Mononuclear cell (primary cell): ENCODE results near the gene AGAP3. TPM values are rescaled to one million over a fixed set of nuclear protein-coding genes. Genes with fewer than 3 reads are reported as not detected.

Experiments used
- H3K27me3 ChIP-seq: 2 replicates; pipeline ENCODE4 v1.6.0; 2011; ENCODE audit warnings: low read length, control low read depth; ENCODE audit not compliant: insufficient read depth
- H3K4me1 ChIP-seq: 2 replicates; pipeline ENCODE4 v1.5.1; 2011; ENCODE audit warnings: mild to moderate bottlenecking, low read length, control low read depth; ENCODE audit not compliant: insufficient read depth
- H3K4me3 ChIP-seq: 2 replicates; pipeline ENCODE4 v1.5.1; 2011; ENCODE audit warnings: mild to moderate bottlenecking, low read length, moderate library complexity
- H3K9me3 ChIP-seq: 2 replicates; pipeline ENCODE4 v1.5.1; 2011; ENCODE audit warnings: low read depth, mild to moderate bottlenecking, control low read depth, low read length
- total RNA-seq: library from RNA; depleted of rRNA; stranded (reverse); fragments of >200 nt; gene quantifications from one replicate; pipeline ENCODE4 v1.2.3, GENCODE V29; 2012

AGAP3 gene
- total RNA-seq, 1 donor, result 23.6 TPM

DNA sequence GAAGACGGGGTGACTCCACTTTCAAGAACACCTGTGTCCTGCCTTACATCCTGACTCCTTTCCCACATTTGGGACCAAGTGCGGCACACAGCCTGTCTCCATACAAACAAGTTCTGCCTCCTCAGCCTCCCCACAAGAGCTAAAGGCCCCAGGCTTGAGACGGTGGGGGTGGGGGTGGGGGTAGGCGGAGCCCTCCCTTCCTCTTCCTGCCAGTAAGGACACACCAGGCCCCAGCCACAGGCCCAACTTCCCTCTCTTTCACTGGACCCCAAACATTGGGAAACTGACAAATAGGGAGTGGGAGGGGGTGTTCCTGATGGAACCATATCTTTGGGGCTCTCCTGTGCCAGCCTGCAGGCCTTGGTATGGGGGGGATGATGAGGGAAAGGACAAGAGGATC, 33.2 kb upstream of the AGAP3 start:
- no peaks in the 10 kb centered on the region for H3K27me3 ChIP-seq
- H3K9me3 ChIP-seq, result no peaks in the 10 kb centered on the region
- H3K4me3 ChIP-seq, result no peak overlapping the region

DNA sequence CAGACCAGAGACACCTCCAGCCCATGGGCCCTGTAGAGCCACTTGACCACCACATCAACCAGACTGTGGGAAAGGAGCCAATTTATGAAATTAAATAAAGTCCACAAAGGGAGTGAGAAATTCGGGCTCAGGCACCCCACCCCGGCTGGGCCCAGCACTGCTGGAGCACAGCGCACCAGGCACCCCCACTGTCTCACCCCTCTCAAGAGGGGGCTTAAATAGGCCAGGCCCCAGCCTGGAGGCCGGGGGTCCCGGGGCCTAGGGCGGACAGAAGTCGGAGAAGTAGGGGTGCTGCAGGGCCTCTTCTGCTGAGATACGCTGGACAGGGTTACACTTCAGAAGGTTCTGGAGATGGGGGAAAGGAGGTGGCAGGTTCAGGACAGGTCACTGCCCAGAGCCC, 32.5 kb upstream of the AGAP3 start:
- Histone ChIP-seq H3K4me3 (no peak overlapping the region), H3K27me3 (no peaks in the 10 kb centered on the region), H3K9me3 (no peaks in the 10 kb centered on the region), H3K4me1 (peaks cover 29% of the 10 kb centered on the region)

More for the DNA sequence above, 33.2 kb upstream of the AGAP3 start:
- peaks cover 23% of the 10 kb centered on the region for H3K4me1 ChIP-seq

DNA sequence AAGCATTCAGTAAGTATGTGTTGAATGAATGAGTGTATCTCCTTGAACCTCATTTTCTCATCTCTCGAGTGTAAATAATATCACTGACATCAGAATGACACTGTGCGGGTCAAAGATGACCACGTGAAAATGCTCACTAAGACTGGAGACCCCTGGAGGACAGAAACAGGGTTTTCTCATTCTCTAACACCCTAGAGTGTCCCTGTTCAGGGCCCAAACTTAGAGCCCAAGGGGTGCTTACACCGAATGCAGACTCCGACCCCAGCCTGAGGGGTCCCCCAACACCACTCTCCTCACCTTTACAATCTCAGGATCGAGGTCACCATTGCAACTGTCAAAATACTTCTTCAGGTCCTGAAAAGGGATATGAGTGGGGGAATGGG, 30.0 kb upstream of the AGAP3 start:
- Histone ChIP-seq H3K9me3 (no peaks in the 10 kb centered on the region), H3K4me1 (peaks cover 43% of the 10 kb centered on the region), H3K27me3 (no peaks in the 10 kb centered on the region), H3K4me3 (no peak overlapping the region)

DNA sequence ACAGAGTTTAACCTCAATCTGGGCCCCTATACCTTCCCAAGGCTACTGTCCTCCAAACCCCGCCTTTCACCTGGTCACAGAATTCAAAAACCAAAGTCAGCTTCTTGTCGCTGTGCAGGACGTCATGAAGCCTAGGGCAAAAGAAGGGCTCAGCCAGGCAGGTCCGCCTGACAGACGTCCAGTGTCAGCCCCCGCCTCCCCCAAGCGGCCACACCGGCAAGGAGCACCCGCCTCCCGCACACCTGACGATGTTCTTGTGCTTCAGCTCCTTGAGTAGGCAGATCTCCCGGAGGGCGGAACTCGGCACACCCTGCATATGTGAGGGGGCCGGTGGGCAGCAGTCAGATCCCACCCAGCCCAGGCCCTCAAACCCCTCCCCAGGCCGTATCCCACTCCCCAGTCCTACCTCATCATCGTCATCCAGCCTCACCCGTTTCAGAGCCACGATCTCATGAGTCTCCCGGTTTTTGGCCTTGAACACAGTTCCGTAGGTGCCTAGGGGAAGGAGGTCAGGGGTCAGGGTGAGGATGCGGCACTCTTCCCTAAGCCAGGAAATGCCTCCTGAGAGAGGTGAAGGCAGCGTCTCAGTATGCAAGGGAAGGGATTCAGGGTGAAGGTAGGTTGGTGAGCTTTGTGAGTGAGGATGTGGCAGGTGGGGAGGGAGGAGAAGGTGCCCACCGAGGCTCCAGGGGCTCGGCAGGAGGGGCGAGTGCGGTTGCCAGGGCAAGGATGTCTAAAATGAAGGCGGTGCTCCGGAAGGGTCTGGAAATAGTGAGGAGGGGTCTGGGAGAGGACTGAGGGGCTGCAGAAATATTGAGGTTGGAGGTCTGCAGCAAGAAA, 29.4 kb upstream of the AGAP3 start:
- Histone ChIP-seq H3K27me3 (no peaks in the 10 kb centered on the region), H3K9me3 (no peaks in the 10 kb centered on the region), H3K4me1 (peaks cover 45% of the 10 kb centered on the region), H3K4me3 (peak overlapping the region; percentile 84)

DNA sequence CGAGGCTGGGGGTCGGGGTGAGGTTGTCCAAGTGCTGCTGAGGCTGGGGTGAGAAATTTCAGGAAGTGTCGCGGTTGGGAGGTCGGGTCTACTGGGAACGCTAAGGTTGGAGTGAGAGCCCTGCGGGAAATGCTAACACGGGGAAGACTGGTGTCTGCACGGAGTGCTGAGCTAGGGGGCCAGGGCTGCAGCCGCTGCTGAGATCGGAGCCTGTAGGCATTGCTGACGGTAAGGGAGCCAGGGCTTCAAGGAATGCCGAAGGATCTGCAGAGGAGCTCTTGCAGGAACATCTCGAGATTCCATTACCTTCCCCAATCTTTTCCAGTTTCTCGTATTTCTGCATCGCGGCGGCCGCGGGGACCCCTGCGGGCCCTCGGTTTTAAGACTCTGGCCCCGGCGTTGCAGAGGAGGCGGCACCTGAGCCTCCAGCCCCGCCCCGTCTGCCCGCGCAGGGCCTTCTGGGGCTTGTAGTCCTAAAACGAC, 28.7 kb upstream of the AGAP3 start, which contains the start of gene CDK5:
CDK5 (minus strand) TSS at position 392 of the 483 bp plus-strand sequence; CDS start at position 343, 49 bp downstream.
- peaks cover 45% of the 10 kb centered on the region for H3K4me1 ChIP-seq
- no peaks in the 10 kb centered on the region for H3K27me3 ChIP-seq
- peak within 1 kb of the TSS; percentile 84 for H3K4me3 ChIP-seq
- H3K9me3 ChIP-seq, result no peaks in the 10 kb centered on the region

DNA sequence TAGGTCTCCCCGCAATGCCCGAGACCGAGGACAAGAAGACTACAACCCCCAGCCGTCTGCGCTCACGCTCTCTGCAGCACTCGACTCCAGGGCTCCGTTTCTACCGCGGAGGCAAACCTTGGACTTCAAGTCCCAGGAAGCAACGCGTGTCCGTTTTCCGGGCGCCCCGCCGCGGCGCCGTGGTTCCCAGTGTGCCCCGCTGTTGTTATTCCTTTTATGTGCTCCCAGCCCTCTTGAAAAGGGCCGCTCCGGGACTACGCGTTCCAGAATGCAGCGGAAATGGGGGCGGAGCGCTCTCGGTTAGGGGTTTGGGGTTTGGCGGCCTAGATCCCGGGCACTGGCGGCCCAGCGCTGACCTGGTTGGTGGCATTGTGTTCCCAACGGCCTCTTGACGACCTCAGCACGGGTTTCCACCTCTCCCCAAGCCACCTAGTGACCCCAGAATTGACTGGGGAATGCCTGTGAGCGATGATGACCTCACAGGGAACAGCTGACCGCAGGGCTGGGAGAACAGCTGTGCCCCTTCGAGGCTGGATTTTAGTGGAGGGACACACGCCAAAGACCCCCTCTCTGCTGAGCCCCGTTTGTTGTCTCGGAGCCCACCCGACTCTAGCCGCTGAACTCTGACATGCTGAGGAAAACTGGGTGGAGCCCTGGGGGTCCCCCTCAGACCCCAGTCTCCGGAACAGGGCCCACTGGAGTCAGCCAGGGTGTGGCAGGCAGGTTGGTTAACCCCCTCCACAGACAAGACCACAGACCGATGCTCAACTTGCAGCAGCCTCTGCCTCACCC, 28.1 kb upstream of the AGAP3 start:
- peaks cover 40% of the 10 kb centered on the region for H3K4me1 ChIP-seq
- H3K9me3 ChIP-seq, result no peaks in the 10 kb centered on the region
- H3K27me3 ChIP-seq, result no peaks in the 10 kb centered on the region
- peak overlapping the region; percentile 84 for H3K4me3 ChIP-seq

DNA sequence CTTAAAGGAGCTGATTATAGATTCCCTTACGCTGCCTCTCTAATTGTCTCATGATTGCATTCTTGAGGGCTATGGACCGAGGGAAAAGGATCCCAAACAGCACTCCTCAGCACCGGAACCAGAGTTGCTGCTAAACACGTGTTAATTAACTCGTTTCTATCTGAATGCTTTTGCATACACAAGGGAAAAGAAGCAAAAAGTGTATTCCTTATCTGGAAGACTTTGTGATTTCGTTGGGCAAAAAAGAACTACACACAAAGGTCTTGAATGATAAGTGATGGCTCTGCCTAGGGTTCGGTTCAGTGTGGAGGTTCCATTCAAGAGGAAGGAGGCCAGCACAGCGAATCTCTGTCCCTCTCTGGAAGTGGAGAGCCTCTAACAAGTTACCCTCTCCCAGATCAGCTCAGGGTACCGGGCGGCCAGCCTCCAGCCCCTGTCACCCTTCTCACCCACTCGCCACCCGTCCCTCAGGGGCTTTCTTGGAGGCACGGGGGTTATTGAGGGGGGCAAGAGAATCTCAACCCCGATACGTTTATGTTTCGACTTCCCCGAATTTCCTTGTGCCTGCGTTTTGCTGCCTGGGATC, 27.4 kb upstream of the AGAP3 start:
- Histone ChIP-seq H3K27me3 (no peaks in the 10 kb centered on the region), H3K4me3 (peak overlapping the region; percentile 84), H3K4me1 (peaks cover 36% of the 10 kb centered on the region), H3K9me3 (no peaks in the 10 kb centered on the region)

DNA sequence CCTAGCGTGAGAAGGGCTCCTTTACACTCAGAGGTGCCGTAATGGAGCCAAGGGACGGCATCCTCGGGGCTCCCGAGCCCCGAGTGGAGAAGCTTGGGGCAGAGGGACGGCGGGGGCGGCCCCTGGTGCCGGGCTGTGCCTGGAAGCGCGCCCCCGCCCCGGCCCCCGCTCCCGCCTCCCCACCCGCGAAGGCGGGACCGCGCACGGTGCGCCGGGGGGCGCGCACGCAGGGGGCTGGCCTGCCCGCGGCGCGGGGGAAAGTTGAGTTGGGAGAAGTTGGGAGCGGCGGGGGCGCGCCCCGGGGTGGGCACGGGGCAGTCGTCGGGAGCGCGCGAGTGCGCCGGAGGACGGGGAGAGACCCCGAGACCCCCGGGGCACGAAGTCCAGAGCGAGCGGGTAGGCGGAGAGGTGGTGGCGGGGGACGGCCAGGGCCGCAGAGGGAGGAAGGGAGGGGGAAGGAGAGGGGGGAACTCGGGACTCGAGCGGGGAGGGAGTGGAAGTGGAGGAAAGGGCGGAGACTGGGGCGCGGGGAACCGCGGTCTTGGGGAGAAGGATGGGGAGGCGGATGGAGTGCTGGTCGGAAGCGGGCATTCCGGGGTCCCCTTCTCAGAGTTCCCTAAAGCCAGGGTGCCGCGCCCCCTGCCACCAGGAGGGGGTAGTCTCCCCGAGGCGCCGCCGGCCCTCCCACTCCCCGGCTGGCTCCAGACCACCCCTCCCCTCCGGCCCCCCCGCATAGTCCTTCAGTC, 26.7 kb upstream of the AGAP3 start, which contains the start of gene SLC4A2:
SLC4A2 (plus strand) TSS at position 223 of the 746 bp plus-strand sequence. CDS start 2,399 bp downstream, outside the sequence.
- no peaks in the 10 kb centered on the region for H3K9me3 ChIP-seq
- peak within 1 kb of the TSS; percentile 84 for H3K4me3 ChIP-seq
- H3K27me3 ChIP-seq, result no peaks in the 10 kb centered on the region
- peaks cover 36% of the 10 kb centered on the region for H3K4me1 ChIP-seq

DNA sequence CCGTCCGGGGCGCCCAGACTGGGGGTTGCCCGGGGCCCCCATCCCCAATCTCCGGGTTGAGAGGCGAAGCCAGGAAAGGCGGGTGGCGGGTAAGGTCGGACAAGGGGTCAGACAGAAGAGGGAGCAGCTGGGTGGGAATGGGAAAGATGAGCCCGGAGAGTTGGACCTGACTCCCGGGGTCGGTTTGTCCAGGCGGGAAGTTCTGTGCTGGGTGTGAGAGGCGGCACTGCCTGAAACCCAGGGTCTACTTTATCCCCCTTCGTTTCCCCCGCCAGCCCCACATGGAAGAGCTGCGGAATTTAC, 26.2 kb upstream of the AGAP3 start:
- H3K27me3 ChIP-seq, result no peaks in the 10 kb centered on the region
- H3K4me1 ChIP-seq, result peaks cover 36% of the 10 kb centered on the region
- peak overlapping the region; percentile 84 for H3K4me3 ChIP-seq
- no peaks in the 10 kb centered on the region for H3K9me3 ChIP-seq

DNA sequence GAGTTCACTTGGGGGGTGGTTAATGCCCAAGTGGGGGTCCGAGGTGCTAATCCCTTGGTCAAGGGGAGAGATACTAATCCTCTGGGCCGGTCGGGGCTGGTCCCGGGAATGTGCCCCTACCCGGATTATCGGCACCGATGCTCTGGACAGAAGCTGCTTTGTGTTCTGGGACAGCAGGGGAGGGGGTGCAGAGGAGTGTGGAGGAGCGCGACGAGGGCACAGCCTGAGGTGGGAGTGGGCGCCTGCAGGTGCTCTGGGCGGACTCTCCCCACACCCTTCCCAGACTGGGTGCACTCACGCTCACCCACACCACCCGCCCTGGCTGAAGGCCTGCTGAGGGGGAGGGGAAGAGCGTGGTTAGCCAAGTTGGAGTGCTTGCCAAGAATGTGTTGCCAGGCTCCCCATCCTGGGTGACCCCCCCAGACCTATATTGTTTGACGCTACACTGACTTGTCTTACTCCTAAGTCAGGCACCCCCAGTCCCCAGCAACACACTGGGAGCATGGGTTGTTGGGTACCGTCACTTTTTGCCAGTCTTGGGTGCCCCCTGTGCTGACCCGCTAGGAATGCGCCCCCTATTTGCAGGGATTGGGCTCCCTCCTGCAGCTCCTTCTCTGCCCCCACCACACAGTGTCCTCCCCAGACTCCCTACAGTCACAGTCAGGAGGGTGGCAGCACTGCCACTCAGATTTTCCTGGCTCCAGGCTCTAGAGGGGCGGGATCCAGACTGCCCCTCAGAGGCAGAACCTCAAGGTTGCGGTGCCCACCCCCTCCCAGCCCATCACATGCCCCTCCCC, 25.7 kb upstream of the AGAP3 start:
- Histone ChIP-seq H3K4me1 (peaks cover 36% of the 10 kb centered on the region), H3K9me3 (no peaks in the 10 kb centered on the region), H3K27me3 (no peaks in the 10 kb centered on the region), H3K4me3 (peak overlapping the region; percentile 84)

DNA sequence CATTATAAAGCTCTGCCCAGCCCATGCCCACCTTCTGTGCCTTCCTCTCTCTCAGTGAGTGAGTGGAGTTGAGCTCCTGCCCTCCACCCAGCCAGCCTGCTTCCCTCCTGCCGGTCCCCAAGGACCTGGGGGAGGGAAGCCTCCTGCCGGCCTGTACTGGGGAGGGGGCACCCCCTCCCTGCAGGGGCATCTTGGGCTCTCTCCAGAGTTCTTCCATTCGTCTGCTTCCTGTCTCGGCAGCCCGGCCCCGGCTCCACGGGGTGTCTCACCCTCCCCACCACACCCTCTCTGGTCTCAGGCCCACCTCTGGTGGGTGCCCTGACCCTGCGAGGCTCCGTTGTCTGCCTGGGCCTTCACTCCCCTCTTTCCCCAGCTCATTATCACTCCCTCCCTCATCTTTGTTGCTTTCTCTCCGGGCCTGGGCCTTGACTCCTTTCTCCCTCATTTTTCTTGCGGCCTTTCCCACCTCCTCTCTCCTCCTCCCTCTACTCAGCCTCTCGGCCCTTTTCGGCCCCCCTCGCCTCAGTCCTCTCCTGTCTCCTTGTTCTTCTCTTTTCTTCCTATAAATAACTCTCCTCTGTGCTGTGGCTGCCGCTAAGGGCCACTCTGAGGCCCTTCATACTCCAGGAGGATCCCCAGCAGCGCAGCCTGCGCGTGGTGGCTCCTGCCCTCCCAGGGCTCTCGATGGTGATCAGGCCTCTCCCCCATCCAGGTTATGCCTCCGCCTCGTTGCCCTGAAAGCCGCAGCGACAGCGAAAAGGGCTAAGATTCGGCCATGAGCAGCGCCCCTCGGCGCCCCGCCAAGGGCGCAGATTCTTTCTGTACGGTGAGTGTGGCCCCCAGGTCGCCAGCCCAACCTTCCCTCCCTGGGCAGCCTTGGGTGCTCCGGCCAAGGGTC, 24.8 kb upstream of the AGAP3 start:
- no peaks in the 10 kb centered on the region for H3K27me3 ChIP-seq
- H3K4me3 ChIP-seq, result no peak overlapping the region
- H3K9me3 ChIP-seq, result no peaks in the 10 kb centered on the region
- peaks cover 36% of the 10 kb centered on the region for H3K4me1 ChIP-seq

DNA sequence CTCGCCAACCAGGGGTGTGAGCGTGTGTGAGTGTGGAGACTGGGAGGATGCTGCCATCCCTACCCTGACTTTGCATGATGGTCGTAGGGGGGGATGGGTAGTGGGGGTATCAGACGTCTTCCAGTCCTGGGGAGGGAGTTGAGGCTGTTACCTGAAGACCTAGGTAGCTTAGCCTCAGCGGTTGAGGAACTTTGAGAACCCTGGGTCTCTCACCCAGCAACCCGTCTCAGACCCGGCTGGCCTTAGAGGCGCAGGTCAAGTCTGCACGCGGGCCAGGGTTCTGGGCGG, 24.2 kb upstream of the AGAP3 start:
- H3K27me3 ChIP-seq, result no peaks in the 10 kb centered on the region
- H3K4me1 ChIP-seq, result peaks cover 32% of the 10 kb centered on the region
- H3K4me3 ChIP-seq, result no peak overlapping the region
- H3K9me3 ChIP-seq, result no peaks in the 10 kb centered on the region

DNA sequence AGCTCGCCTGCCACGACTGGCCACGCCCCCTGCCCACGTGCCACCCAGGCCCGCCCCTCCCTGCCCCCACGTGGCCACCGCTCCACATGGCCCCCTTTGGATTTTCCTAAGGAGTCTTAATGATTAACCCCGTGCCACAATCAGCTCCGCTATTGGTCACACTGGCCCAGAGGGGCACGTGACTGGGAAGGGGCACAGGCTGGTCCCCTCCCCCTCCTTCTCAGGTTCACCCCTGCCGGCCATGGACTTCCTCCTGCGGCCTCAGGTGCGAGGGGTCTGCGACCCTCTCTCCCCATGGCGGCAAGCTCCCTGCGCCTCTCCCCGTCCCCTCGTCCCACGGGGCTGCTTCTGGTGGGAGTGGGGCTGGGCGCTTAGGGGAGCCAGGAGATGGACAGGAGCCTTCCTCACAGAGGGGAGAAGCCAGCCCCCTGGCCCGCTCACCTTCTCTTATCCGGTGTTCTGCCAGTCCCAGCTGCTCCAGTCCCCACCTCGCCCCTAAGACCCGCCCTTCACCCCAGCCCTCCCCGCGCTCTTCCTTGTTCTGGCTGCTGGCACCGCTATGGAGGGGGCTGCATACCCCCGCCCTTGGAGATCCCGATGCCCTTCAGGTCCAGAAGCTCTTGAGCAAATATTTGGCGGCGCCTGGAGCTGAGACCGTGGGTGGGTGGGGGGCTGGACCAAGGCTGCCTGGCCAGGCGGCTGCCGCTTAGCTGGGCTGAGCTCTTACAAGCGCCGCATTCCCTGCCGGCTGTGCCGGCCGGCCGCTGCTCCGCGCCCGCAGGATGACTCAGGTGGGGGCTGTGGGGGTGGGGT, 23.7 kb upstream of the AGAP3 start:
- H3K4me1 ChIP-seq, result peaks cover 26% of the 10 kb centered on the region
- H3K4me3 ChIP-seq, result no peak overlapping the region
- H3K9me3 ChIP-seq, result no peaks in the 10 kb centered on the region
- no peaks in the 10 kb centered on the region for H3K27me3 ChIP-seq
